Fibroblast of lung (primary cell): Measurements from ENCODE around the gene CCDC85C. TPM values are rescaled to one million over a fixed set of nuclear protein-coding genes. Genes with fewer than 3 reads are reported as not detected.

ENCODE experiments used
- DNase-seq, 2 donors: peaks; one replicate each; pipeline versions ENCODE4 v3.0.0 to v3.0.0-alpha.2; 2010; ENCODE audit warnings: low read depth in 2 of 2
- H2AFZ ChIP-seq: 2 replicates; pipeline ENCODE4 v1.5.1; 2012; ENCODE audit warnings: low read length, control low read depth, inconsistent platforms
- H3K27ac ChIP-seq: 2 replicates; pipeline ENCODE4 v1.5.1; 2011; ENCODE audit warnings: low read length, control low read depth; ENCODE audit not compliant: insufficient read depth
- H3K27me3 ChIP-seq: 2 replicates; pipeline ENCODE4 v1.5.1; 2011; ENCODE audit warnings: mild to moderate bottlenecking, low read length; ENCODE audit not compliant: control insufficient read depth, insufficient read depth
- H3K36me3 ChIP-seq: 2 replicates; pipeline ENCODE4 v1.5.1; 2011; ENCODE audit warnings: low read length; ENCODE audit not compliant: control insufficient read depth, insufficient read depth
- H3K4me1 ChIP-seq: 2 replicates; pipeline ENCODE4 v1.5.1; 2011; ENCODE audit warnings: low read length; ENCODE audit not compliant: control insufficient read depth, insufficient read depth; ENCODE audit errors: extremely low read depth
- H3K4me2 ChIP-seq: 2 replicates; pipeline ENCODE4 v1.5.1; 2011; ENCODE audit warnings: low read length, control low read depth; ENCODE audit not compliant: insufficient read depth; ENCODE audit errors: extremely low read depth
- H3K4me3 ChIP-seq, 4 experiments: fragments of 200-600 bp in 1 of 4; sonication (generic) in 1 of 4; replicated peaks in 1 of 4; 2 replicates each; pipeline ENCODE4 v1.5.1; 2011 to 2016; ENCODE audit warnings: low read length in 4 of 4, low read depth in 3 of 4, mild to moderate bottlenecking in 3 of 4, control low read depth in 2 of 4, inconsistent platforms in 1 of 4, mixed read lengths in 1 of 4; ENCODE audit not compliant: insufficient read depth in 1 of 4; ENCODE audit errors: control extremely low read depth in 1 of 4
- H3K79me2 ChIP-seq: 2 replicates; pipeline ENCODE4 v1.5.1; 2012; ENCODE audit warnings: mild to moderate bottlenecking, low read length, inconsistent platforms; ENCODE audit not compliant: control insufficient read depth, insufficient read depth
- H3K9ac ChIP-seq: 2 replicates; pipeline ENCODE4 v1.5.1; 2011; ENCODE audit warnings: mild to moderate bottlenecking, low read length, control low read depth; ENCODE audit not compliant: insufficient read depth
- H3K9me3 ChIP-seq: 2 replicates; pipeline ENCODE4 v1.5.1; 2012; ENCODE audit warnings: low read depth, low read length; ENCODE audit not compliant: control insufficient read depth, insufficient read depth
- H4K20me1 ChIP-seq: 2 replicates; pipeline ENCODE4 v1.5.1; 2011; ENCODE audit warnings: low read length; ENCODE audit not compliant: control insufficient read depth, insufficient read depth; ENCODE audit errors: extremely low read depth
- CTCF ChIP-seq, 2 donors: IDR thresholded peaks in 1 of 2; conservative IDR thresholded peaks in 1 of 2; 1 replicate in 1 of 2; 2 replicates in 1 of 2; pipeline ENCODE4 v1.5.1; 2011 to 2012; ENCODE audit warnings: low read length in 2 of 2, control low read depth in 1 of 2, inconsistent platforms in 1 of 2, low read depth in 1 of 2, mild to moderate bottlenecking in 1 of 2
- EZH2 ChIP-seq: IDR thresholded peaks from 2 replicates; pipeline ENCODE4 v1.5.1; 2012; ENCODE audit warnings: low read length, control low read depth, mild to moderate bottlenecking; ENCODE audit errors: missing control alignments
- polyA plus RNA-seq, 2 donors: library from polyadenylated mRNA; depleted of rRNA in 1 of 2; stranded (reverse) in 1 of 2; unstranded in 1 of 2; fragments of >200 nt; gene quantifications; 2 replicates each; pipeline ENCODE4 v1.2.1, GENCODE V29; 2011 to 2012; ENCODE audit warnings: missing spikeins in 1 of 2
- total RNA-seq: library from RNA; depleted of rRNA; stranded (reverse); fragments of >200 nt; gene quantifications from 2 replicates; pipeline ENCODE4 v1.2.1, GENCODE V29; 2014

Gene CCDC85C
- total and polyA plus RNA-seq, 2 donors (not counting 1 experiment from before 2014, with no cell fraction given), result 4.6 to 9.6 TPM

GRCh38 chr14:99548255-99548654, 55.8 kb downstream of the CCDC85C start:
- Histone ChIP-seq H4K20me1 (no peaks in the 10 kb centered on the region), H3K4me3 (no peak overlapping the region), H3K9ac (no peak overlapping the region), H3K27ac (no peak overlapping the region), H3K4me1 (no peaks in the 10 kb centered on the region), H3K4me2 (no peak overlapping the region), H3K36me3 (no peaks in the 10 kb centered on the region), H2AFZ (no peak overlapping the region), H3K79me2 (peaks cover 7% of the 10 kb centered on the region), H3K27me3 (no peaks in the 10 kb centered on the region), H3K9me3 (no peaks in the 10 kb centered on the region)
- no peak for DNase-seq
- no peak for TF ChIP-seq EZH2

GRCh38 chr14:99546234-99546879, 57.6 kb downstream of the CCDC85C start:
- TF ChIP-seq CTCF (conservative IDR thresholded peaks at IDR 0.05 in 1 of 2, IDR thresholded peaks at IDR 0.05 in 1 of 2; ENCODE audit: low read depth in 1 of 2, low read length in 2 of 2), result no peak
- Histone ChIP-seq H3K79me2 (peaks cover 5% of the 10 kb centered on the region), H3K27ac (no peak overlapping the region), H3K4me2 (no peak overlapping the region), H2AFZ (no peak overlapping the region), H3K4me3 (no peak overlapping the region), H3K9me3 (no peaks in the 10 kb centered on the region), H3K4me1 (no peaks in the 10 kb centered on the region), H3K27me3 (no peaks in the 10 kb centered on the region), H4K20me1 (no peaks in the 10 kb centered on the region), H3K36me3 (no peaks in the 10 kb centered on the region), H3K9ac (no peak overlapping the region)
- no peak for DNase-seq

- Histone ChIP-seq H3K36me3 (no peaks in the 10 kb centered on the region), H2AFZ (no peak overlapping the region), H3K27me3 (no peaks in the 10 kb centered on the region), H3K4me1 (no peaks in the 10 kb centered on the region), H3K9ac (no peak overlapping the region), H3K4me3 (no peak overlapping the region), H3K79me2 (peaks cover 4% of the 10 kb centered on the region), H4K20me1 (no peaks in the 10 kb centered on the region), H3K4me2 (no peak overlapping the region), H3K27ac (no peak overlapping the region), H3K9me3 (no peaks in the 10 kb centered on the region)
- TF ChIP-seq CTCF (conservative IDR thresholded peaks at IDR 0.05 in 1 of 2, IDR thresholded peaks at IDR 0.05 in 1 of 2; ENCODE audit: low read depth in 1 of 2, low read length in 2 of 2), result no peak
- no peak for TF ChIP-seq EZH2
- no peak for DNase-seq
Measured at GRCh38 chr14:99545586-99545985, 58.4 kb downstream of the CCDC85C start.
